GM18907 (cell line): ENCODE measurements around the gene FBXW8.

Experiments
- ATAC-seq: cut with Tn5 transposase; IDR thresholded peaks from one replicate; pipeline ENCODE4 v1.9.1; 2021; ENCODE audit warnings: mild to moderate bottlenecking, moderate library complexity; ENCODE audit not compliant: unreplicated experiment

The FBXW8 gene

DNA sequence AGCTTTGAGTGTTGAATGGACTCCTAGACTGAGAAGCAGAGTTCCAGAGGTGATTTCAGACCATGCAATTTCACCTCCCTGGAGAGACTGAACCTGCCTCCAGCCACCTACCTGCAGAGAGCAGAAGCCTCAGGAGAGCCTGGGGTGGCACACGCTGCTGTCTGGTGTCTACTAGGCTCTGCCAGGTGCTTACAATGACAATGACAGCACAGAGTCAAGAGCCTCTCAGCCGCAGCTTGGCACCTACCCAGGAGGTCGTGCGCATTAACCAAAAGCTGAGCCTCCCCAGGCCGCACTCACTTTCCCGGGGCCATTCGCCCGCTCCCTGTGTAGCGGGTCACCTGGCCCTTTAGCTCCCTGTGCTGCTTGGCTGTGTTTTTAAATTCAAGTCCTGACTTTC is 125.3 kb downstream of the FBXW8 start:
- ATAC-seq = no peak

DNA sequence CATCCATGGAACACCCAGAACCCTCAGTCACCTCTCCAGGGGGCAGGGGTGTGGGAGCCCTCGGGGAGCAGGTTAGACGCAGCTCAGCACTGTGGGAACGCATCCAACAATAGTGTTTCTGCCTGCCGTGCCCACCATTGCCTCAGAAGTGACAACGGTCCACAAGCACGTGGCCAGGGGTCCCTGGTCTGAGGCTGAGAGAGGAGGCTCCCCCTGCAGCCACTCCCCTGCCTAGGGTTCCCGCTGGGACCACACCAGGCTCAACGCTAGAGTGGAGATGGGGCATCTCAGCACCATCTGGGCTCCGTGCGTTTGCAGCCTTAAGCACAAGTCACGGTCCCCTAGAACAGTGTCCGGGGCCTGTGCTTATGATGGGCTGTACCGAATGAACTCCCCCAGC is 125.8 kb downstream of the FBXW8 start:
- no peak for ATAC-seq

DNA sequence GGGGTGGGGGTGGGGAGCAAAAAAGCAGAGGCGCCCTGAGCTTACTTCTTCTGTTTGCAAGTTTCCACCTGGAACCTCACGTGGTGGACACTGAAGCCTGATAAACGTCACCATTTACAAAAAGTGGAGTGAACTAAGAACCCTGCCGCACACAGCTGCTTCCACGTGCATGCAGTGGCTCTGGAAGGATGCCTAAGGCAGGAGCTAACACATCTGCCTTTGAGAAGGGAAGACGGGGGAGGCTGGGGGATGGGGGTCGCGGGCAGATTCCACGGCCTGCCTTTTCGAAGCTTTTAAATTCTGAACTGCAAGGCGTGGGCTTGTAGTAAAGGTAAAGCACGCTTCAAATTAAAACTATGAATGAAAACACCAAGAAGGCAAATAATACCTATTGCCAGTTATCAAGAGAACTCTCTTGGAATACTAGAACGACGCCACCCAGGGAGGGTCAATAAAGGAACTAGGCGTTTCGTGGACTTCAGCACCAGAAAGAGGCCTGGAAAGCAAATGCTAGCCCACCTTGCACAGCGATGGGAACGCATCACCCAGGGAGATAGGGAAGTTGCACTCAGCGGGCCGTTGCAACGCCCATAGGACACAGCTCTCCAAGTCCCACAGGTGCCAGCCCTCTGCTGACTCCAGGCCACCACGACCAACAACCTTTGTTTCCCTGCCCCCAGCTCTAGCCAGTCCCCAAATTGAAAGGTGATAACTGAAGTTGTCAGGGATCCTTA is 126.7 kb downstream of the FBXW8 start:
- no peak for ATAC-seq

DNA sequence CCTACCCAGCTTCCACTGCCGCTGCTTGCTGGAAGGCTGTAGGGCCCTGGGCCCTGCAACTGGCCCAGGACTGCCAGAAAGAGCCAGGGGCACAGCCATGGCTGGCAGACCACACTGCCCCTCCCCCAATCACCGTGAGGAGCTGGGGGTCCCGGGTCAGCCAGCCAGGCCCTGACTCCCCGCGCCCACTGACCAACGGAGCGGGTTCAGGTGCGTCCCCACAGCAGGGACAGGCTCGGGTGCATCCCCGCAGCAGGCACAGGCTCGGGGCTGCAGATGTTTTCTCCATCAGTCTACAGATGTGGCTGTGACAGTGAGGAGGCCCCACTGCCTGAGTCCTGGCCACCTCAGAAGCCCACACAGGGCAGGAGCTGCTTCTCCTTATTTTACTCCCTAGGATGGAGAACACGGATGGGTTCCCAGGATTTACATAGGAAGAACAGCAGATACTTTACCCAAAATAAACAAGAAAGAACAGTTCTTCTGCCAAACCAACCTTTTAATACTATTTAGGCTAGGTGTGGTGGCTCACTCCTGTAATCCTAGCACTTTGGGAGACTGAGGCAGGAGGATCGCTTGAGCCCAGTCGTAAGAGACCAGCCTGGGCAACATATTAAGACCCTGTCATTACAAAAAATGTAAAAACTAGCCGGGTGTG is 127.4 kb downstream of the FBXW8 start:
- ATAC-seq = no peak

DNA sequence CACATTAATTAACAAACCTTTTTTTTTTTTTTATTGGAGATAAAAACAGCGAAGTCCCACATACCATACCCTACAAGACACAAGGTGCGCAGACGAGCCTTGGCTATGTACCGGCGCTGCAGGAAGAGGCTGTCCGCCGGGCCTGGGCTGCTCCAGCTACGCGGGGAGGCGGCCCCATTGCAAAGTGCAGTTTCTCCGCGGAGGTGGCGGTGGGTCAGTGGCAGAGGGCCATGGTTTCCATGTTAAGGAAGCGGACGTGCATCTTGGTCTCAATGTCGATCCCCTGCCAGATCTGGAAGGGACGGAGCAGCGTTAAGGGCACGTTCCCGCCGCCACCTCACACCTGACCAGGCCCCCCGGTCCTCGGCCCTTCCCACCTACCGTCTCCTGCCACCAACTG is 128.2 kb downstream of the FBXW8 start:
- no peak for ATAC-seq

DNA sequence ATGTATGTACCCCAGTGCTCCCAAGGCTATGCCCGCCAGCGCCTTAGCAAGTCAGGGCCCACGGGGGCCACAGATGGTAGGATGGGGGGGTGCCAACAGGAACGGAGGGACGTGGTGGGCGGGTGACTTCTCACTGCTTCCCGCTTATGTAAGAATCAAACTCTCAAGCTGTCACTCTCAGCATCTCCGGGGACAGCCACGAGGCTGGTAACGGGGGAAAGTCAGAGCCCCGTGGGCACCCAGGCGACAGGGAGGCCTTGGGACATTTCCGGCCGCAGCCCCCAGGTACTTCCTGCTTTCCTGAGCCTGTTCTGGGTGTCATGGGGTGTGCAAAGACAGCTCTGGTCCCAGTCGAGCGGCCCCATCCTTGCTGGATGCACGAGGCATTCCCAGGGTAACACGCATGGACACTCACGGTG is 129.2 kb downstream of the FBXW8 start:
- no peak for ATAC-seq

DNA sequence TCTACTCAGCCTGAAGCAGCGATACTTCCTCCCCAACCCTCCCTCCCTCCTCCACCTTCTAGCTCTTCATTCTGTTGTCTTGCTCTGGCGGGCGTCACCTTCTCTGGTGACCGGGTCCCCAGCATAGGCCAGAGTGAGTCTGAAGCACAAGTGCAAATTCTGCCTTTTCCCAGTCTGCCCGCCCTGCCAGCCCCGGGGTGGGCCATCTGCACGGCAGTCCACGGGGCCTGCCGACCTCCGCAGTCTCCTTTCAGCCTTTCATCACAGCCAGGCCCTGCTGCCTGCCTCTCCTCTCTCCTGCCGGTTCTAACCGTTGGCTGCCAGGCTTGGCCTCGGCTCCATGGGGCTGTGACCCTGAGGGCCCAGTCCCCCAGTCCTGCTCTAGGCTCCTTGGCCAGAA is 129.7 kb downstream of the FBXW8 start:
- no peak for ATAC-seq

DNA sequence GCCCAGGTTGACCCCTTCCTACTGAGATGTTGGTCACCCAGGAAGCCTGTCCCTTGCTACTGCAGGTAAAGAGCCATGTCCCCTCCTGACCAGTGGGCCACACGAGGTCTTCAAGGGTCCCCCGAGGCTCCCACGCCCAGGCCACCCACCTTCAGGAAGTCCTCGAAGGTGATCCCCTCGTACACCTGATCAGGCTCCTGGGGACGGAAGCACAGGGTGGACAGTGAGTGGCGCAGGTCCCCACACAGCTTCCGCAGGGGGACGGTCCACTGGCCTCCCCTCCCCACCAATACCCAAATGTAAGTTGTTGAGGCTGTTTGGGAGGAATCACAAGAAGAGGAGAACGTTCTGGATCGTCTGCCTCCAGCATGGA is 131.0 kb downstream of the FBXW8 start:
- no peak for ATAC-seq

DNA sequence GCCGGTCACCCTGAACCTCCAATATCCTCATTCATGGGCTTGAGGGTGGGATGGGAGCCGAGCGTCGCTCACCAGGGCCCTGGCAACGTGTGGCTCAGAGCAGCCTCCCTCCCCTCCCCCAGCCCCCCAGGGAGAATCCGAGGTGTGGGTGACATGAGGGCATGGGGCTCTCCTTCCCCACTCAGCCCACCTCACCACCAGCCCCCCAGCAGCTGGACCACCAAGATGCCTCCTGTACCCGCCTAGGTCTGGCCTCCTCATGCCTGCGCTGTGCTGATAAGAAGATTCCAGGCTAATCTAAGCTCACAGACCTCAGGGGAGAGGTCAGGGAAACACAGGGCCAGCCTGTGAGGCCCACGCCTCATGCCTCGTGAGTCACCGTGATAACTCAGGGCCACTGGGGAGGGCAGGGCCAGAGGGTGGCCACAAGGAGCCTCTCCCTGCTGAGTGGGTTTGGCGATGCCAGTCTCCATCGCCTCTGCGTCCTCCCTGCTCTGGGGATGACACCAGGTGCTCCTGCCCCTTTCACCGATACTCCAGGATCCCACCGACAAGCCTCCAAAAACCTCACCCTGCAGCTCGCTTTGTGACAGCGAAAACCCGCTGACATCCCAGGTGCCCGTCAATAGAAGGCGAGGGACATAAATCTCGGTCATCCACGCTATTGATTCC is 131.6 kb downstream of the FBXW8 start:
- ATAC-seq = no peak

DNA sequence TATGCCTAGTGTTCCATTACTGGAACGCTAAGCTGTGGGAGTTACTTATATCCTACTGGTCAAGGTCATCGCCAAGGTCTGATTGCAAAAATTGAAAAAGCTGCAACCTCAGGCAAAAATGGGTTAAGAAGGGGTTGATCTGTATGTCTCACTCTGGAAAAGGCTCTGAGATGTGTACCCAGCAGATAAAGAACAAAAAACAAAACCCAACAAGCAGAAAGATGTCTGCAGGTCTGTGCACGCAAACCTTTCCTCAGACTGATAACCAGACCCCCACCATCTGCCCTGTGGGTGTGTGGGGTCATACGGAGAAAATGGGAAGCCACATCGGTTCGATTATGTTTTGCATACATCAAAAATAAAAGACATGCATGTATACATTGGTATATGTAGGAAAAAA is 132.1 kb downstream of the FBXW8 start:
- no peak for ATAC-seq

DNA sequence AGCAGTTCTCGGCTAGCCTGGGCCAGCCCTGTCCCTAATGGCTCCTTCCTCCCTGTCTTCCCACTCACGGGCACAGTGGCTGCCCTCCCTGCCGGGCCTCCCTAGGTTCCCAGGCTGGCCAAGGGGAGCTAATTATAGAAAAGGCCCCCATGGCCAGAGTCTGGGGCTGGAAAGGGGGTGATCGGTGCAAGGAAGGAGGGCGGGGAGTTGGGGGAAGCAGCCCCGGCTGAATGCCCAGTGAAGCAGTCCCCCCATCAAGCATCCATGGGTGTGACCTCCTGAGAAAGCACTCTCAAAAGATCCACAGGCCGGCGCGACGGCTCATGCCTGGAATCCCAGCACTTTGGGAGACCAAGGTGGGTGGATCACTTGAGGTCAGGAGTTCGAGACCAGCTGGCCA is 133.6 kb downstream of the FBXW8 start:
- no peak for ATAC-seq

DNA sequence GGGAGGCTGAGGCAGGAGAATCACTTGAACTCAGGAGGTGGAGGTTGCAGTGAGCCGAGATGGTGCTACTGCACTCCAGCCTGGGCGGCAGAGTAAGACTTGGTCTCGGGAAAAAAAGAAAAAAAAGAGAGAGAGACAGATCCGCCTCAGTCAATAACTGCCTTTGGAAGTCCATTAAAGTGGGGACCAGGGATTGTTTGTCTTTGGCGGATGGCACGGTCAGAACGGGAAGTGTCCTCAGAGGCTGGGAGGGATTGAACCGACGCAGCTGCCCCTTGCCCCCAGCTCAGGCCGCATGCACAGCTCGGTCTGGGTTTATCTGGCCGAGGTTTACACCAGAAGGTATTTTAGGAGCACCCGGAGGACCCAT is 134.0 kb downstream of the FBXW8 start:
- no peak for ATAC-seq

DNA sequence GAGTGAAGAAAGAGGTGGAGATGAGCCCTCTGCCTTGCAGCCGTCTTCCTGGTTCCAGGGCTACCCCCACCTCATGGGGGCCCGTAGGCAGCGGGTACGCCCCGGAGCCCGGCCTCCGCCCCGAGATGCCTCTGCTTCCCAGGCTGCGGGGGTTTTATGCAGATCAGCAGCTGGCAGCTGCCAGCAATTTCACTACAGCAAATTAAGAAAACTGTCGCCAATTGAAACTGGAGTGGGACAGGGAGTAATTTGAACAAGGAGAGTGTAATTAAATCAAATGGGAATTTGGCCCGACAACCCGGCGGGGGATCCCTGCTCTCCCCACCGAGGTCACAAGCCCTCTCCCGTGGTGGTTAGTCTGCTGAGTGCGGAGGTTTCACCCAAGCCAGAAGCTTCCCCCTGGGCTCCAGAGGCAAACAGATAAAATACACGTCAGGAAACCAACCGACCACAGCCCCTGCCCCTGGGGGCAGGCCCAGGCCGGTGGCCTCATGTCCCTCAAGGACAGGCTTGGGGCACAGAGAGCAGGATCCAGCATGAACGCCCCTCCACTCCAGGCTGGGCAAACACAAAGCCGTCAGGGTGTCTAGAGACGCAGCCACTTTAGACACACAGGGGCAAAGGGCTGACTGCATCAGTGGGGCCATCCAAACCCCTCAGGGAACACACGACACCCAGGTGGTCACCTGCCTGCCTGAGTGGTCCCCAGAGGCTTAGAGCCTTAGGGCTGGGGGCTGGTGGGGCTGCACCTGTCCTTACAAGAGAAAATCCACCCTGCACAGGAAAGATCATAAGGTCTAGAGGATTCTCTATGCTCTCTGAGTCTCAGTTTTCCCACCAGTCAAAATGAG is 134.6 kb downstream of the FBXW8 start:
- no peak for ATAC-seq

DNA sequence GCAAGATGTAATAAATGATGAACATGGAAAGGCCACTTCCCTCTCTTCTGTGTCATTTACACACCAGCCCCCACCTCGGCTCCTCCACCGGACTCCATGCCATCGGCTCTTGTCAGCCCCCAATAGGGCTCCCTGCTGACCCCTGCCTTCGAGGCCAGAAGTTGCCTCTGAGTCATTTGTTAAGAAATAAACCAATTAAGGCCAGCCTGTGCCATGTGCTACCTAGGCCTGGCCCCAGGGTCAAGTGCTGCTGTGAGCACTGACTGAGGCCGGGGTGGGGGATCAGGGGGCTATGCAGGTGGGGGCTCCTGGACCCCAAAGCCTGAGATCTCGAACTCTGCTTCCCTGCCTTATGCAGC is 135.2 kb downstream of the FBXW8 start:
- no peak for ATAC-seq

DNA sequence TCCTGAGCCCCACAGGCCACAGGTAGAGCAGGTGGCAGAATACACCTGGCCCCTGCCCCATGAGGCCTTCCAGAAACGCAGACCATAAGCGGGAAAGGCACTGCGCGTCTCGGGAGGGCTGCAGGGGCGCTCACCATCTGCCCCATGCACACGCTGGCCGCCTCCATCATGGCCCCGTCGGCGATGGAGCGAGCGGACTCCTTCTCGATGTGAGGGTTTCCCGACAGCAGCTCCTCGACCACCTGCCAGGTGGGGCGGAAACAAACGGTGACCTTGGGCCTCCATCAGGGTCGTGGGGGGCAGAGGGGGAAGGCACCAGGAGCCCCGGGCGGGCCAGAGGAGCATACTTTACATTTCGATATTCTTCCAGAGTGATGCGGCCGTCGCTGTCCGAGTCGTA is 135.7 kb downstream of the FBXW8 start:
- no peak for ATAC-seq

DNA sequence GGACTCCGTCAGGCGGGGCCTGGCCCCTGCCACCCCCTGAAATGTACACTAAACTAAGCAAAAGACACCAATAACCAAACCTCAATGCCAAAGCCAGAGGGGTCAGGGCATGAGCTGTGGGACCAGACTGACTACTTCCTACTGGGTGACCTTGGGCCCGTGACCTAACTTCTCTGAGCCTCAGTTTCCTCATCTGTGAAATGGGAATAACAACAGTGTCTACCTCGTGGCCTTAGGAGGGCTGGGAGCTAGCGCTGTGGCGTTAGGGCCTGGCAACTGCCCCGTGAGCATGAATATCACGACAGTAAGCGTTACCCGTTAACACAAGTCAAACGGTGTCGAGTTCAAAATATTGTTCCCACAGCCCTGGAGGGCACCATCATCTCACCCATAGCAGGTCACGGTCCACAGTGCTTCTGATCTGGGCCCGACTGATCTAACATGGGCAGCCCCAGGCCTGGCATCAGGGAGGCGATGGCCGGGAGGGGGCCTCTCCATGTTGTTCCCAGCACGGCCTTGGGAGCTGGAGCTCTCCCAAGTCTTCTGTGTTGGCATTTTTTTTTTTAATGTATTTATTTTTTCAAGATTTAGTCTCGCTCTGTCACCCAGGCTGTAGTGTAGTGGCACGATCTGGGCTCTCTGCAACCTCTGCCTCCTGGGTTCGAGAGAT is 136.2 kb downstream of the FBXW8 start:
- ATAC-seq = no peak

DNA sequence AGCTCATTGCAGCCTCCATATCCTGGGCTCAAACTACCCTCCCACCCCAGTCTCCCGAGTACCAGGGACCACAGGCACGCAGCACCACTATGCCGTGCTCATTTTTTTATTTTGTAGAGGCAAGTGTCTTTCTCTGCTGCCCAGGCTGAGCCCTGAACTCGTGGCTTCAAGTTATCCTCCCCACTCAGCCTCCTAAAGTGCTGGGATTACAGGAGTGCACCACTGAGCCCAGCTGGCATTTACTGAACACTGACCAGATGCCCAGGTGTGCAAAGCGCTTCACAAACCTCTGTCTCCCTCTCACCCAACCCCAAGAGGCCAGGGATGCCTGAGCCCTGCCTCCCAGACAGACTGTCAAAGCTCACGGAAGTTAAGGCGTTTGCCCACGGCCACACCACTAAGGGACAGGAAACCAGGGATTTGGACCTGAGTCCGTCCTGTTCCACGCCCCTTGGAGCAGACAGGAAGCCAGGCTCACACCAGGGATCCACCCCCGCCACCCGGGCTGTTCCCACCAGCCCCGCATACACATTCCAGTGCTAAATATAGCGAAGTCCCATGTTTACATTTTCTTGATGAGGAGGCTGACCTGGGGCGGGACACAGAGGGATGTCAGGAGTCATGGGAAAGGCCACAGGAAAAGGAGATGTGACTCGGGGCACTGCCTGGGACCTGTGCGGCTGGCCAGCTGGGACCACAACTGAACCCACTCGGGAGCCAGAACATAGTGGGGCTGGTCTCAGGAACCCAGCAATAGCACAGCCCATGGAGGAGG is 137.2 kb downstream of the FBXW8 start:
- ATAC-seq = no peak

DNA sequence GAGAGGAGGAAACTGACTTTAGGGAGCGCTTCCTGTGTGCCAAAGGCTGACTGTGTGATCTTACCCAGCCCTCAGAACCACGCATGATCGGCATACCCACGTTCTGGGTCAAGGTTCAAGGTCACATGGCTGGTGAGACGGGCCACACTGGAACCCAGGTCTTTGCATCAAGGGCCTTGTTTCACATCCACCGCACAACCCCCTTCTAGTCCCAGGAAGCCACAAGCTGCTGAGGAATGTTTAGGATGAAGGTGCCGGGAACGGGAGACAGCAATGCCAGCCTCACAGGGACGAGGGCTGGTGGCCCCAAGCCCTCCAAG is 137.8 kb downstream of the FBXW8 start:
- ATAC-seq = no peak

DNA sequence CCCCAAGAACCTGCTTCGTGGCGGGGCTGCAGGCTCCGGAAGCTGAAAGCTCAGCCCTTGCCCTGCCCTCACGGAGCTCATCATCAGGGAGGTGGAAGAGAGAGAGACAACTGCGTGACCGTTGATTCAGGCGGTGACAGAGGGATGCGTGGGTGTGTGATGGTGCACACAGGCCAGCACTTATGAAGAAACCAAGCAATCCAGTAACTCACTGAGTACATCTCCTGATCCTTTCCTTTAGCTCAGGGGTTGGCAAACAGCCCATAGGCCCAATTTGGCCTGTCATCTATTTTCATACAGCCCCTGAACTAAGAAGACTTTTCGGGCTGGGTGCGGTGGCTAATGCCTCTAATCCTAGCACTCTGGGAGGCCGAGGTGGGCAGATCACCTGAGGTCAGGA is 138.5 kb downstream of the FBXW8 start:
- no peak for ATAC-seq

DNA sequence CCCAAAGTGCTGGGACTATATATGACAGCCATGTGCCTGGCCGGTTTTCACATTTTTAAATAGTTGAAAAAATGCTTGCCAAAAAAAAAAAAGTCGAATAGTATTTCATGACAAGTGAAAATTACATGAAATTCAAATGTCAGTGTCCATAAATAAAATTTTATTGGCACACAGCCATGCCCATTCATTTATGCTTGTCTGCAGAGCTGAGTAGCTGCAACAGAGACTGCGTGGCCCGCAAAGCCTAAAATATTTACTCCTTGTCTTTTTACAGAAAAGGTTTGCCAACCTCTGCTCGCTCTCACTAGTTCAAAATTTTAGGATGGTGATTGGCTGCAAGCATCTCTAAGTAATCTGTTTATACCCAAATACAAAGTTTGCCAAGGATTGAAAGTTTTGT is 139.3 kb downstream of the FBXW8 start:
- no peak for ATAC-seq
